WI38 (cell line): ENCODE results near the gene ZNF280A.

Experiments
- H3K4me3 ChIP-seq: 2 replicates; pipeline ENCODE4 v1.5.1; 2011; ENCODE audit warnings: low read depth, mild to moderate bottlenecking, control low read depth, low read length
- CTCF ChIP-seq: IDR thresholded peaks from 2 replicates; pipeline ENCODE4 v1.5.1; 2012; ENCODE audit warnings: low read depth, mild to moderate bottlenecking, control low read depth, low read length

The ZNF280A gene

GRCh38 chr22:22550789-22551434, 30.8 kb upstream of the ZNF280A start:
- no peak overlapping the region for H3K4me3 ChIP-seq
- TF ChIP-seq CTCF, result no peak

DNA sequence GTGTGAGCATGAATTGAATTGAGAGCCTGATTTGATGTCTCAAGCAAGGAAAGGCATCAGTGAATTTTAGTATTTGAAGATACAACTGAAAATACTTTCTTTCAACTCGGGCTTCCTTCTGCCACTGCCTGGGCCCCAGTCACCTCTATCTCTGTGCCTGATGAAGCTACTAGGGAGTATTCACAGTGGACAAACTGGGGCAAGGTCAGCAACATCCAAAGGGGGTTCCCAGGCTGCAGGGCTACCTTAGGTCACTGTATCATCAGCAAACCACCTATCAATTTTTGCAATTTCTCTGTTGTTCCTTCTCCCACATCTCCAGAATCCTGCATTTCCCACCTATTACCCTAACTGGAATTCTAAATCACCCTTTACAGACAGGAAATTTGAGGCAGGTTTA, 28.8 kb upstream of the ZNF280A start:
- H3K4me3 ChIP-seq, result no peak overlapping the region
- no peak for TF ChIP-seq CTCF

DNA sequence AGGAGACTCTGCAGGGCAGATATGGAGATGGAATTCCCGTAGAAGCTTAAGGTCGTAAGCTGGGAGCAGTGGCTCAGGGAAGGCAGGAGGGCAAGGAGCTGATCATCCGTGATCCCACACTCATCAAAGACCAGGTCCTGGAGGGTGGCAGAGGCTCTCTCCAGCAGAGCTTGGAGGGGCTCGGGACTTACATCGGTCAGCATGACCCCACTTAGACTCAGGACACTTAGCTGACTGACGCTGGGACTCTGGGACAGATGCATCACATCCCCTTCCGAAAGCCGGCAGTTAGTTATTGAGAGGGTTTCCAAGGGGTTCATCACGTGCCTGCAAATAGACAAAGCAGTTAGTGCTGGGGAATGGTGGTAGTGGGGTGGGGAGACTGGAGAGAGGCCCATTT, 28.2 kb upstream of the ZNF280A start:
- TF ChIP-seq CTCF, result no peak
- H3K4me3 ChIP-seq, result no peak overlapping the region

GRCh38 chr22:22547692-22548300, 27.7 kb upstream of the ZNF280A start:
- no peak overlapping the region for H3K4me3 ChIP-seq
- TF ChIP-seq CTCF, result no peak

DNA sequence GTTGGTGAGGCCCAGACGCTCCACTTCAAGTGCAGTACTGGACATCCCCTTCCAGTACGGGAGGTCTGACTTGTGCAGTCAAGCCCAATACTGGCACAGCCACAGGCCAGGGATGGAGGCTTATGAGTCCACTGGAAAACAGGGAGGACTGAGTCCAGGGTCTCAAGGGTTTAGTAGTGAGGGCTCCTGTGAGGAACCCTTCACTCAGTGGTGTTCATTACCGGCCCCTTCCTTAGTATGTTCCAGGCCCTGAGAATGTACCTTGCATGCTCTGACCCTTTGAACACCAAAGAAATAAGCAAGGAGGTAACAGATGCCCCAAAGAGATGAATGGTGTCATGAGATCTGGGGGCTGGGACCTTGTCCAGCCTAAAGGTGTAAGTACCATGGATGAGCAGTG, 27.2 kb upstream of the ZNF280A start:
- TF ChIP-seq CTCF, result no peak
- H3K4me3 ChIP-seq, result no peak overlapping the region

DNA sequence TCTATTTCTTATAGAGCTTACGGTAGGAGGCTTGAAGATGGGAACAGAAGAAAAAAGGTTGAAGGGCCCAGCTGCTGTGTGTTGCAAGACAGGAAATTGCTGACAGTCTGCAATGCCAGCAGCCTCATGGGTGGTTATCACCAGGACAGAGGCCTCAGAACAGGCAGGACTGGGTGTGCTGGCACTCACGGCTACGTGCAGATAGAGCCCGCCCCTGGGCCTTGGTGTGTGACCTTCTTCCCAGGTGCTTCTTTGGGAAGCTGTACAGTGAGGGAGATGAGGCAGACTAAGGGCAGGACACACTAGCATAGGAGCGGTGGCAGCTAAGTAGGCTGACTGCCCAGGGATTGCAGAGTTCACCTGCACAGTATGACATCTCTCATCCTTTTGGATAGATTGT, 26.4 kb upstream of the ZNF280A start:
- TF ChIP-seq CTCF, result no peak

DNA sequence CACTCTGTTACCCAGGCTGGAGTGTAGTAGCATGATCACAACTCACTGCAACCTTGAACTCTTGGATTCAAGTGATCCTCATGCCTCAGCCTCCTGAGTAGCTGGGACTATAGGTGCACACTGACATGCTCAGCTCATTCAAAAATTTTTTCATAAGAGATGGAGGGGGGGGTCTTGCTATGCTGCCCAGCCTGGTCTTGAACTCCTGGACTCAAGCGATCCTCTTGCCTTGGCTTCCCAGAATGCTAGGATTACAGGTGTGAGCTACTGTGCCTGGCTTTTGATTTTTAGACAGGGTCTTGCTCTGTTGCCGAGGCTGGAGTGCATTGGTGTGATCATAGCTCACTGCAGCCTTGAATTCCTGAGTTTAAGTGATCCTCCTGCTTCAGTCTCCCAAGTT, 25.0 kb upstream of the ZNF280A start:
- H3K4me3 ChIP-seq, result no peak overlapping the region
- no peak for TF ChIP-seq CTCF

More for the DNA sequence above, 26.4 kb upstream of the ZNF280A start:
- H3K4me3 ChIP-seq, result no peak overlapping the region
